ENCODE data around the gene ARHGEF3. TPM values are rescaled to one million over a fixed set of nuclear protein-coding genes. Genes with fewer than 3 reads are reported as not detected.

Gene ARHGEF3
- total and polyA plus RNA-seq, 4 donors: 10.4 to 40.9 (median 21.0) TPM

- Histone ChIP-seq H3K9ac (ENCODE audit: insufficient read depth in 1 of 2, low read length in 2 of 2) (no peak overlapping the region), H3K27ac (ENCODE audit: low read depth in 1 of 2, low read length in 1 of 2) (peak overlapping the region in 1 of 2 donors; percentile 3), H3K9me3 (ENCODE audit: control insufficient read depth in 4 of 4, insufficient read depth in 3 of 4, low read length in 3 of 4) (no peaks in the 10 kb centered on the region), H3K27me3 (ENCODE audit: control insufficient read depth in 3 of 3, insufficient read depth in 3 of 3, low read length in 2 of 3) (no peaks in the 10 kb centered on the region), H3K4me1 (ENCODE audit: control insufficient read depth in 5 of 5, insufficient read depth in 5 of 5, low read length in 5 of 5) (peaks cover 0 to 14% (median 5%) of the 10 kb centered on the region in 5 donors), H3K4me3 (no peak overlapping the region), H3K36me3 (ENCODE audit: control insufficient read depth in 4 of 4, insufficient read depth in 4 of 4, low read length in 4 of 4) (peaks cover 0 to 14% (median 5%) of the 10 kb centered on the region in 4 donors)
- no peak for TF ChIP-seq CTCF (IDR thresholded peaks at IDR 0.05; ENCODE audit: control extremely low read depth, extremely low read depth)
- WGBS, 2 donors: 63 to 75% methylated on average over 5 of the region's 5 CpGs
- DNase-seq (no peak), ATAC-seq (ENCODE audit: insufficient read depth, low FRiP score) (no peak)
These were observed 50.6 kb downstream of the ARHGEF3 start for GRCh38 chr3:56751056-56751707.

DNA sequence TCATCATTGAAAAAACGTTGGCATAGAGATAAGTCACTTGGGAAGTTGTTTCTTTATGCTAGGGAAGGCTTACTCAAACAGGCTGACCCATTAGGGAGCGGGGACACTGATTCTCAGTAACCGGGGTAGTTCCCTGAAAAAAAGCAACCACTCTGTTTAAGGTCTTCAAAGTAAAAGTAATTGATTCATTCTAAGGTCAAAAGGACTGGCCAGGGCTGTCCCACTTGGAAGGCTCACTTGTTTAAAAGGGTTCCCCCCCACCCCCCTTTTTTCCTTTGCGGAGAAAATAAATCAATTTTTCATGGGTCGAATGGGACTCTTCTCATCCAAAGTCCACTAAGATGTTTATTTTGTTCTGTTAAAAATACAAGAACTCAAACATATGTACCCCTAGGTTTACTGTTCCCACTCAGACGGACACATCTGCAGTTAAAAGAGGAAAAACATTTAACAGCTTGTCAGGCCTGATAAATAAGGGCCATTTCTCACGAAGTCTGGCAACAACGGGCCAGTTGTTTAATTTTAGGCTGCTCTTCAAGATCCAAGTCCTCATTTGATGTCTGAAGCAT is 53.0 kb downstream of the ARHGEF3 start:
- no peak for DNase-seq
- Histone ChIP-seq H3K4me3 (no peak overlapping the region), H3K36me3 (ENCODE audit: control insufficient read depth in 4 of 4, insufficient read depth in 4 of 4, low read length in 4 of 4) (peaks cover 2 to 23% (median 8%) of the 10 kb centered on the region in 4 donors), H3K27ac (ENCODE audit: low read depth in 1 of 2, low read length in 1 of 2) (no peak overlapping the region), H3K9me3 (ENCODE audit: control insufficient read depth in 4 of 4, insufficient read depth in 3 of 4, low read length in 3 of 4) (no peaks in the 10 kb centered on the region), H3K27me3 (ENCODE audit: control insufficient read depth in 3 of 3, insufficient read depth in 3 of 3, low read length in 2 of 3) (no peaks in the 10 kb centered on the region), H3K9ac (ENCODE audit: insufficient read depth in 1 of 2, low read length in 2 of 2) (peak overlapping the region in 1 of 2 donors; percentile 15), H3K4me1 (ENCODE audit: control insufficient read depth in 5 of 5, insufficient read depth in 5 of 5, low read length in 5 of 5) (peaks cover 0 to 8% (median 3%) of the 10 kb centered on the region in 5 donors)
- TF ChIP-seq CTCF (IDR thresholded peaks at IDR 0.05; ENCODE audit: control extremely low read depth, extremely low read depth): no peak
- 51% methylated on average over 8 of the region's 8 CpGs for WGBS, 2 donors
- ATAC-seq (ENCODE audit: insufficient read depth, low FRiP score): no peak

- ATAC-seq (ENCODE audit: insufficient read depth, low FRiP score) (no peak), DNase-seq (no peak)
- Histone ChIP-seq H3K4me3 (no peak overlapping the region), H3K27me3 (ENCODE audit: control insufficient read depth in 3 of 3, insufficient read depth in 3 of 3, low read length in 2 of 3) (no peaks in the 10 kb centered on the region), H3K9me3 (ENCODE audit: control insufficient read depth in 4 of 4, insufficient read depth in 3 of 4, low read length in 3 of 4) (no peaks in the 10 kb centered on the region), H3K9ac (ENCODE audit: insufficient read depth in 1 of 2, low read length in 2 of 2) (no peak overlapping the region), H3K4me1 (ENCODE audit: control insufficient read depth in 5 of 5, insufficient read depth in 5 of 5, low read length in 5 of 5) (peaks cover 0 to 8% (median 0%) of the 10 kb centered on the region in 5 donors), H3K36me3 (ENCODE audit: control insufficient read depth in 4 of 4, insufficient read depth in 4 of 4, low read length in 4 of 4) (peaks cover 2 to 20% (median 10%) of the 10 kb centered on the region in 4 donors), H3K27ac (ENCODE audit: low read depth in 1 of 2, low read length in 1 of 2) (no peak overlapping the region)
- TF ChIP-seq CTCF (IDR thresholded peaks at IDR 0.05; ENCODE audit: control extremely low read depth, extremely low read depth): no peak
- 87 to 96% methylated on average over 2 of the region's 2 CpGs for WGBS, 2 donors
These were observed 54.6 kb downstream of the ARHGEF3 start for GRCh38 chr3:56747150-56747549.

Data from lung (tissue), 12 donors.